Loucy (cell line): ENCODE measurements around the gene GMPR2.

Experiments
- H2AFZ ChIP-seq: fragments of 200-600 bp; sonication (generic); 2 replicates; pipeline ENCODE4 v1.6.0; 2016; ENCODE audit warnings: antibody characterized with exemption, mild to moderate bottlenecking, low read length, moderate library complexity
- H3F3A ChIP-seq: fragments of 200-600 bp; 2 replicates; pipeline ENCODE4 v1.6.0; 2016; ENCODE audit warnings: antibody characterized with exemption, low read depth, mild to moderate bottlenecking
- H3K27me3 ChIP-seq: fragments of 200-600 bp; sonication (generic); 2 replicates; pipeline ENCODE4 v1.6.1; 2014; ENCODE audit warnings: low read length, mild to moderate bottlenecking; ENCODE audit not compliant: insufficient read depth, poor library complexity, severe bottlenecking
- H3K36me3 ChIP-seq: fragments of 200-600 bp; sonication (generic); 2 replicates; pipeline ENCODE4 v1.6.1; 2016; ENCODE audit warnings: low read length; ENCODE audit not compliant: insufficient read depth
- H3K4me1 ChIP-seq: fragments of 200-600 bp; sonication (generic); 2 replicates; pipeline ENCODE4 v1.5.1; 2014; ENCODE audit warnings: low read length, mild to moderate bottlenecking; ENCODE audit not compliant: insufficient read depth, poor library complexity, severe bottlenecking
- H3K4me2 ChIP-seq: fragments of 200-600 bp; sonication (generic); 2 replicates; pipeline ENCODE4 v1.6.0; 2014; ENCODE audit warnings: antibody characterized with exemption, low read length, low read depth, mild to moderate bottlenecking; ENCODE audit not compliant: poor library complexity, severe bottlenecking
- H3K4me3 ChIP-seq: fragments of 200-600 bp; sonication (generic); 2 replicates; pipeline ENCODE4 v1.5.1; 2014; ENCODE audit warnings: low read length, mild to moderate bottlenecking, mixed read lengths; ENCODE audit not compliant: poor library complexity, severe bottlenecking
- H3K79me2 ChIP-seq: fragments of 200-600 bp; sonication (generic); 2 replicates; pipeline ENCODE4 v1.6.1; 2014; ENCODE audit warnings: low read length; ENCODE audit not compliant: insufficient read depth
- H3K9ac ChIP-seq: fragments of 200-600 bp; sonication (generic); 2 replicates; pipeline ENCODE4 v1.6.0; 2014; ENCODE audit warnings: mild to moderate bottlenecking, low read depth, low read length, moderate library complexity; ENCODE audit not compliant: poor library complexity, severe bottlenecking
- H3K9me2 ChIP-seq: fragments of 200-600 bp; sonication (generic); replicated peaks from 2 replicates; pipeline ENCODE4 v1.6.1; 2016; ENCODE audit warnings: low read depth, low read length, mixed read lengths
- H3K9me3 ChIP-seq: fragments of 200-600 bp; sonication (generic); 2 replicates; pipeline ENCODE4 v1.6.1; 2014; ENCODE audit warnings: mild to moderate bottlenecking, antibody characterized with exemption, low read length, low read depth; ENCODE audit not compliant: insufficient read depth
- H4K20me1 ChIP-seq: fragments of 200-600 bp; sonication (generic); 2 replicates; pipeline ENCODE4 v1.6.0; 2014; ENCODE audit warnings: antibody characterized with exemption, low read length, mild to moderate bottlenecking; ENCODE audit not compliant: insufficient read depth, poor library complexity, severe bottlenecking
- CTCF ChIP-seq: fragments of 200-600 bp; sonication (generic); conservative IDR thresholded peaks from 2 replicates; pipeline ENCODE4 v1.5.1; 2014; ENCODE audit warnings: mild to moderate bottlenecking, antibody characterized with exemption, low read length
- EZH2phosphoT487 ChIP-seq: fragments of 200-600 bp; IDR thresholded peaks from 2 replicates; pipeline ENCODE4 v1.6.1; 2018; ENCODE audit warnings: antibody characterized with exemption, mild to moderate bottlenecking, moderate library complexity, borderline replicate concordance

GMPR2 gene

GRCh38 chr14:24236689-24237462, 4.1 kb downstream of the GMPR2 start:
- H3K4me3 ChIP-seq: no peak overlapping the region
- no peak for TF ChIP-seq EZH2phosphoT487
- TF ChIP-seq CTCF: no peak
- H3F3A ChIP-seq: no peaks in the 10 kb centered on the region
- H3K9ac ChIP-seq: no peak overlapping the region
- H3K27me3 ChIP-seq: no peaks in the 10 kb centered on the region
- H3K4me1 ChIP-seq: peaks cover 53% of the 10 kb centered on the region
- H3K9me3 ChIP-seq: no peaks in the 10 kb centered on the region
- H3K36me3 ChIP-seq: peaks cover 49% of the 10 kb centered on the region; the same call in 1 of the 2 replicates
- H2AFZ ChIP-seq: no peak overlapping the region
- H3K9me2 ChIP-seq: no peaks in the 10 kb centered on the region
- H3K79me2 ChIP-seq: peaks cover 74% of the 10 kb centered on the region
- peaks cover 17% of the 10 kb centered on the region for H4K20me1 ChIP-seq
- H3K4me2 ChIP-seq: no peak overlapping the region

DNA sequence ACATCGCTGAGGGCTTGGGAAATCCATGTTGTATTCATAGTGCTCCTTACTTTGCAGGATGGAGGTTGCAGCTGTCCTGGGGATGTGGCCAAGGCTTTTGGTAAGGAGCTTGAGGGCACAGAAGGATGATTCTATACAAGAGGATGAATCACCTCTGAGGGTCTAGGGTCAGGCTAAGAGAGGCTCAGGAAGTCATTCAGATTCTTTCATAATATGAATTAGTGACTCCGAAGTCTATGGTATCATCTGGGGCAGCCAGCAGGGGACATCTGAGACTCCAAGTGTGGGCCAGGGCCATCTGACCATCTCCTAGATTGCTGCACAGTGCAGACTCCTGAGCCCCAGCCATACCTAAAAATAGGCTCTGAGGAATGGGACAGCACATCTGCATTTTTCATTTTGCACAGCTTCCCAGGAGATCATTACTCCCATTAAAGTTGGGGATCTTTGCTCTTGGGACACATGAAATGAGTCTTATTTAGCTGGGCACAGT, 4.8 kb downstream of the GMPR2 start:
- TF ChIP-seq CTCF (no peak), EZH2phosphoT487 (no peak)
- Histone ChIP-seq H3K4me2 (no peak overlapping the region), H3K27me3 (no peaks in the 10 kb centered on the region), H2AFZ (no peak overlapping the region), H3K9ac (no peak overlapping the region), H3K36me3 (peaks cover 49% of the 10 kb centered on the region; the same call in 1 of the 2 replicates), H3K4me1 (peaks cover 55% of the 10 kb centered on the region), H3K9me3 (no peaks in the 10 kb centered on the region), H3K4me3 (no peak overlapping the region), H3K9me2 (no peaks in the 10 kb centered on the region), H3K79me2 (peaks cover 75% of the 10 kb centered on the region), H4K20me1 (peaks cover 20% of the 10 kb centered on the region), H3F3A (no peaks in the 10 kb centered on the region)

- no peak overlapping the region for H3K9ac ChIP-seq
- H3K9me2 ChIP-seq: no peaks in the 10 kb centered on the region
- H3K79me2 ChIP-seq: peaks cover 71% of the 10 kb centered on the region
- H3K4me1 ChIP-seq: peaks cover 59% of the 10 kb centered on the region
- TF ChIP-seq CTCF: no peak
- H3K27me3 ChIP-seq: no peaks in the 10 kb centered on the region
- H3K36me3 ChIP-seq: peaks cover 49% of the 10 kb centered on the region; the same call in 1 of the 2 replicates
- H3K4me2 ChIP-seq: no peak overlapping the region
- peaks cover 20% of the 10 kb centered on the region for H4K20me1 ChIP-seq
- no peak overlapping the region for H3K4me3 ChIP-seq
- H3F3A ChIP-seq: 0 out of 2 replicates have a peak, but pooled peaks cover 3% of the 10 kb centered on the region
- H2AFZ ChIP-seq: no peak overlapping the region
- no peaks in the 10 kb centered on the region for H3K9me3 ChIP-seq
Observed at GRCh38 chr14:24238123-24238522, 5.4 kb downstream of the GMPR2 start.
